ENCODE measurements around the gene MKNK2.

Gene MKNK2

DNA sequence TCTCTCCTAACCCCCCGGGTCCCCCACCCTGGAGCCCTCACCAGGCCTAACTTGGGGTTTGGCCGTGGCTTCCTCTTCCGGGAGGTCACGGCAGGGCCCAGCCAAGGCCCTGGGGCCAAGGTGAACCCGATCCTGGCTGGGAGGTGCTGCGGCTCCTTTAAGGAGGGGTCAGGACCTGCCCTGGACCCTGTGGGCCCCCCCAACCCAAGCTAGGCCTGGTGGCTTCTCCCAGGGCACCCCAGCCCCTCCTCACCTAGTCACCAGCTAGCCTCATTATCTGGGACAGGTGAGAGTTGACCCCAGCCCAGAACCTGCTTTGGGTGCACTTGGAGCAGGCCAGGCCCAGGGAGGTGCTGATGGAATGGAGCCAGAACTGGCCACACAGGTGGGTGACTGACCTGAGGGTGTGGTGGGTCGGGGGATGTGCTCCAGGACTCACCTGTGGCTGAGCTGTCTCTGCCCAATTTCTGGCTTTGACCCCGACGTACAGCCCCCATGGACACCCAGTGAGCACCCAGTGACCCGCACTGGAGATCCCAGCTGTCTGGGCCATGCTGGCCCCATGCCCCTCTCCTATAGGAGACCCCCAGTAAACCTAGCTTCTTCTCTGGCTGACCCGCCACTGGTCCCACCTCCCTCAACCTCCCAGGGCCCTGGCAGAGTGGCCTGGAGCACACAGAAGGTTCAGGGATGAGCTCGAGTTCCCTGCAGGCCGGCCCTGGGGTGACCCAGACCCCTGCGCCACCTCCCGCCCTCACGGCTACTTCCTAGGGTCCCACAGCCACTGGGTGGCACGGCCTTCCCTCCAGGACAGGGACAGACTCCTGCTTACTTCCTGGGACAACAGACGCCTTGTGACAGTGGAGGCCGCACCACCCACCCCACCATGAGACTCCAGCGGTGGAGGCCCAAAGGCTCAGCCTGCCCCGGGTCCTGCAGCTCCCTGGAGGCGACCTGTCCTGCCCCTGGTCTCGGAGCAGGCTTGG, 6.7 kb upstream of the MKNK2 start:
- DNase-seq (ENCODE audit: low read depth), result no peak

DNA sequence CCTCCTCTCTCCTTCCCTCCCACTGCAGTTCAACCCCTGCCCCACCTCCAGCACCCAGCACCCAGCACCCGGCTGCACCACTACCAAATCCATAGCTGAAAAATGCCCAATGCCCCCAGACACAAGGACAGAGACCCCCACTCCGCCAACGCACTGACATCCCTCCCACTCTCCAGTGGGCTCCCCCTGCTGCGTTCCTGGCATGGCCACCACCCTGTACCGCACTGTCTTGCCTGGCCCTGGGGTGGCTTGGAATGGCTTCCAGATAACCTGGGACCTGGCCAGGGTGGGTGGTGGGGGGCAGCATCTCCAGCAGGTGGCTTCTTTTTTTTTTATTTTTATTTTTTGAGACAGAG, 5.8 kb upstream of the MKNK2 start:
- DNase-seq (ENCODE audit: low read depth), result no peak

GRCh38 chr19:2055931-2056836, 5.1 kb upstream of the MKNK2 start:
- DNase-seq (ENCODE audit: low read depth), result no peak

- DNase-seq (ENCODE audit: low read depth), result no peak
These were observed 3.7 kb upstream of the MKNK2 start for GRCh38 chr19:2054763-2055162.

- DNase-seq (ENCODE audit: low read depth), result no peak
These were observed 2.8 kb upstream of the MKNK2 start for GRCh38 chr19:2053601-2054389.

GRCh38 chr19:2051773-2052704, 995 bp upstream of the MKNK2 start:
- no peak for DNase-seq (ENCODE audit: low read depth)

- DNase-seq (ENCODE audit: low read depth), result no peak
These were observed 574 bp downstream of the MKNK2 start for GRCh38 chr19:2050349-2050990.

- no peak for DNase-seq (ENCODE audit: low read depth)
These were observed 1.2 kb downstream of the MKNK2 start for GRCh38 chr19:2049741-2050348.

GRCh38 chr19:2048959-2049740, 1.9 kb downstream of the MKNK2 start:
- DNase-seq (ENCODE audit: low read depth), result no peak

DNA sequence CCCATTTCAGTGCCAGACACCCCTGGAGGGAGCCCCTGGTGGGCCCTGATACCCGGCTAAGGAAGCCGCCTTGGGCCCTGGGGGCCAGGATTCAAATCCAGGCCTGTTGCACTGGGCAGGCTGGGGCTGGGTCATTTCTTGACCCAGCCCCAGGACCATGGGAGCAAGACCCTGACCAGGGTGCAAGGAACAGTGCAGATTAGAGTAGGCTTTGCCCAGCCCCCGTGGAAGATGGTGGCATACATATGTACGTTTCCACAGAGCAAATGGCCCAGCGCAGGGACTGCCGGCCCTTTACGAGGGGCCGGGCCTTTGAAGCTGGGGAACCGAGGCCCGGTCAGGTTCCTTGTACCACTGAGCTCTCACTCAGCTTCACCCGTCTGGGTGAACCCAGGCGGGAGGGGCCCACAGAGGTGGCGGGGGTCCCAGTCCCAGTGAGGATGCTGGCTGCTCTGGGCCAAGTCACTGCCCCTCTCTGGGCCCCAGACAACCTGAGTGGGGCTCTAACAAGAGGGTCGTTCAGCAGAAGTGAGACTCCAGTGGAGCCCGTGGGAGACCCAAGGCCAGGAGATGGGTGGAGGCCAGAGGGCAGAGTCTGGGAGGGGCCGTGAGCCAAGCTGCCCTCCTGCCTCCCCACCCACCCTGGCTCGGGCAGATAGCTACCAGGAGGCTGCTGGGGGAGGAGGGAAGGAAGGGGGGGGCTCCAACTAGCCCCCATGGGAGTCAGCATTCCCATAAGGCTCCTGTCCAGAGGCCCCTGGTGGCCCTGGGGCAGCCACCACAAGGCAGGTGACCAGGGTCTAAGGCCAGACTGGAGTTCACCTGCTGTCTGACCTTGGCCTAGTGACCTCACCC, 2.7 kb downstream of the MKNK2 start:
- no peak for DNase-seq (ENCODE audit: low read depth)

DNA sequence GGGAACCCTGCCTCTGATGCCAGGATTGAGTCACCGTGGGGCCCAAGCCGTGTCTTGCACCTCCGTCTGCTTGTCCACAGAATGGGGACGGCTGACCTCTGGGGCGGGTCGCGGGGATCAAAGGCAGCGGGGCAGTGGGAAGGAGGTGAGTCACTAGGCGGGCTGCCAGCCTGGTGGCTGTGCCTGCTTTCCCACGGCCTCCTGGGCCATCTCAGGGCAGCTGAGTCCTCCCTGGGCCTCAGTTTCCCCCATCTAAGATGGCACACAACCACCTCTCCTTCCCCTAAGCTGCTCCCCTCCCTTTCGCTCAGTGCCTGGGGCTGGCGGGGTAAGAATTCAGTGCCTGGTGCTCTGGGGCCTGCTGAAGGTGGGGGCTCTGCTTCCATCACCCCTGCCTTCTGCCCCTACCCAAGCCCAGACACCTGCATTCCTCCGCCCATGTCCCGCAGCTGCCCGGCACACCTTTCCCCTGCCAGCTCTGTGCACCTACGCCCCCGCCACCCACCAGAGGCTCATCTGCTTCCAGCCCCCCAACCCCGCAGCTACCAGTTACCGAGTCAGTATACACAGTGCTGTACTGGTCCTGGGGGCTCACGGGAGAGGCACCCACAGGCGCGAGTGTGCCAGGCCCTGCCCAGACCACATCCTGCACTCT, 3.5 kb downstream of the MKNK2 start:
- no peak for DNase-seq (ENCODE audit: low read depth)

- no peak for DNase-seq (ENCODE audit: low read depth)
These were observed 4.0 kb downstream of the MKNK2 start for GRCh38 chr19:2047076-2047448.

DNA sequence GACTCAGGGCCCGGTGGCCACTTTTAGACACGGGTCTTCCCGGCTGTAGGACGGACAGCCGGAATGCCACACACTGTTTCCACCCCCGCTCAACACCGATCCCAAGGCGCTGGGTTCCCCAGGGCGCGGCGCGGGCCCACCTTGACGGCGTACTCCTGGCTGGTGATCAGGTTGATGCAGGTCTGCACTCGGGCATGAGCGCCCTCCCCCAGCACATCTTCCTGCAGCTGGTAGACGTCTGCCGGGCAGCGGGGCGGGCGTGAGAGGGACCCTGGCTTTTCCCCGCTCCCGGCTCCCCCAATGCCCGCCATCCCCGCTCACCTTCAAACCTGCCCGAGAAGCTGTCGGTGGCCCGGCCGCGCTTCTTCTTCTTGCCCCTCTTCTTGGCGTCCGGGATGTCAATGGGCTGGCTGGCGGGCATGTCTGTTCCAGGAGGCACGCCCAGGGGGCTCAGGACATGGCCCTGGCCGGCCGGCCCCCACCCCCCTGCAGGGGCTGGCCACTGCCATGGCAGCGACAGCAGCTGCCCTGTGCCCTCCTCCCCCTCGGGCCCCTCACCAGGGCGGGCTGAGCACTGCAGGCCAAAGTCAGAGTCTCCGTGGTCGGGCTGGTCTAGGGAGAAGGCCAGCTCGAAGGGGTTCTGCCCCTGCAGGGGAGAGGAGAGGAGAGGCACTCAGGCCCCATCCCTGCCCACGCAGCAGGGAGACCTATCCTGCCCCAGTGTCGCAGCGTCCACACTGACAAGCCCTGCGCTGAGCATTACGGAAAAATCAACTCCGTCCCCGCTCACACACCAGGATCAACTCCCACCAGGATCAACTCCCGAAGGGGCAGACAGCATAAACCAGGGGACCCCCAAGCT, 4.8 kb downstream of the MKNK2 start:
- DNase-seq (ENCODE audit: low read depth), result no peak

DNA sequence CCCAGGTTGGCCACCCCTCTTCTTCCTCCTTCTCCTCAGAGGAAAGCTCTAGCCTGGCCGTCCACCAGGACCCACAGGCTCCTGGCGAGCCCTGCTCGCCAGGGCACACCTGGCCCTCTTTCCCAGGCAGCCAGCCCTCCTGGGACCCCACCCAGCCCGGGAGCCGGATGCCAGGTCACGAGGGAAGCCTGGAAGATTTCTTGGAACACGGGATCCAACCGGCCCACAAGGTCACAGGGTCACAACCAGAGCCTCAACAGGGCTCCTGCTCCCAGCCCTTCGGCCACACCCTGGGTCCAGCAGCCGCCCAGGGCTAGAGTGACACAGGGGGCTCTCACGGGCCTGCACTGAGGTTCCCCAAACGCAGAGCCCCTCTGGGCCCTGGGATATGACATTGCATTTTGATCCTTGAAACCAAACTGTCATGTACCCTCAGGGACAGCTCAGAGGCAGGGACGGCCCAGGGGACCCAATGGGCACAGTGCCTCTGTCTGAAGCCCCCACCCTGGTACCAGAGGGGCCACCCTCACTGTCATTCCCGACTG, 5.5 kb downstream of the MKNK2 start:
- DNase-seq (ENCODE audit: low read depth), result no peak

GRCh38 chr19:2044709-2045500, 6.1 kb downstream of the MKNK2 start:
- no peak for DNase-seq (ENCODE audit: low read depth)

All from activated T-cell treated with anti-CD3 and anti-CD28 coated beads for 48 hours (primary cell).